GM12875 (cell line): ENCODE data around the gene OR4D10.
"Not testable (repeated sequence)": the region's sequence is repeated elsewhere in the genome, so short reads cannot be mapped to it uniquely, and the experiment has no call there.

Experiments
- H3K4me3 ChIP-seq: one replicate; pipeline ENCODE4 v1.5.1; 2011; ENCODE audit warnings: low read depth, low read length, control low read depth
- CTCF ChIP-seq: IDR thresholded peaks from 2 replicates; pipeline ENCODE4 v1.5.1; 2011; ENCODE audit warnings: low read depth, mild to moderate bottlenecking, control low read depth, inconsistent platforms, low read length, moderate library complexity, borderline replicate concordance; ENCODE audit not compliant: insufficient read depth

OR4D10 gene

GRCh38 chr11:59437770-59438169 is 35.3 kb upstream of the OR4D10 start:
- H3K4me3 ChIP-seq: no peak overlapping the region
- no peak for TF ChIP-seq CTCF

- not testable (repeated sequence) for H3K4me3 ChIP-seq
Observed at GRCh38 chr11:59445624-59446023, 27.5 kb upstream of the OR4D10 start.

- H3K4me3 ChIP-seq: no peak overlapping the region
- no peak for TF ChIP-seq CTCF
Observed at GRCh38 chr11:59448484-59448883, 24.6 kb upstream of the OR4D10 start.

GRCh38 chr11:59456661-59457060 is 16.5 kb upstream of the OR4D10 start, which contains the start of gene OR4D6:
OR4D6 (plus strand) TSS chr11:59456961; CDS start chr11:59456961, 0 bp downstream.
- H3K4me3 ChIP-seq: no peak within 1 kb of the TSS
- TF ChIP-seq CTCF: no peak

GRCh38 chr11:59459916-59460315 is 13.2 kb upstream of the OR4D10 start:
- no peak overlapping the region for H3K4me3 ChIP-seq
- TF ChIP-seq CTCF: no peak

- no peak for TF ChIP-seq CTCF
- no peak overlapping the region for H3K4me3 ChIP-seq
Observed at GRCh38 chr11:59463190-59463641, 9.9 kb upstream of the OR4D10 start.

GRCh38 chr11:59475176-59475575 is 2.1 kb downstream of the OR4D10 start:
- H3K4me3 ChIP-seq: no peak overlapping the region
- TF ChIP-seq CTCF: no peak

GRCh38 chr11:59479906-59480305 is 6.8 kb downstream of the OR4D10 start:
- H3K4me3 ChIP-seq: no peak overlapping the region
- no peak for TF ChIP-seq CTCF
